ENCODE data around the gene HLX.

DNA sequence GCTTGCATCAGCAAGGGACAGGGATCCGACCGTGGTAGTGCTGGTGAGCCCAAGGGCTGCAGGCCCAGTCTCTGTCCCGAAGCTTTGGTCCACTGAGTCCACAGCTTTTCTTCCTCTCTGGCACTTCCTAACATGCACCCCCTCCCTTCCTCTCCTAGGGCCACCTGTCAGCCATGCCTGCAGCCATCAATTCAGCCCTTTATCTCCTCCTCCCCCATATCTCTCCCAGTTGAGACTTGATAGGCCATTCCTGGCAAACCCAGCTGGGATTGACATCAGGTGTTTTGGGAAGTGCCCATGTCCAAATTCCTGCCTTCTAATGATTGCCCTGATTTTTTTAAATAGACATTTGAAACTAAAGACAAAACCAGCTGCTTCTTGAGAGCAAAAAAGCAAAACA, 25.6 kb downstream of the HLX start:
- TF ChIP-seq EZH2 (optimal IDR thresholded peaks at IDR 0.05; ENCODE audit: low read depth, low read length) (no peak), EZH2phosphoT487 (IDR thresholded peaks at IDR 0.05; ENCODE audit: low read length) (no peak)
- TF ChIP-seq, protein P1, sequence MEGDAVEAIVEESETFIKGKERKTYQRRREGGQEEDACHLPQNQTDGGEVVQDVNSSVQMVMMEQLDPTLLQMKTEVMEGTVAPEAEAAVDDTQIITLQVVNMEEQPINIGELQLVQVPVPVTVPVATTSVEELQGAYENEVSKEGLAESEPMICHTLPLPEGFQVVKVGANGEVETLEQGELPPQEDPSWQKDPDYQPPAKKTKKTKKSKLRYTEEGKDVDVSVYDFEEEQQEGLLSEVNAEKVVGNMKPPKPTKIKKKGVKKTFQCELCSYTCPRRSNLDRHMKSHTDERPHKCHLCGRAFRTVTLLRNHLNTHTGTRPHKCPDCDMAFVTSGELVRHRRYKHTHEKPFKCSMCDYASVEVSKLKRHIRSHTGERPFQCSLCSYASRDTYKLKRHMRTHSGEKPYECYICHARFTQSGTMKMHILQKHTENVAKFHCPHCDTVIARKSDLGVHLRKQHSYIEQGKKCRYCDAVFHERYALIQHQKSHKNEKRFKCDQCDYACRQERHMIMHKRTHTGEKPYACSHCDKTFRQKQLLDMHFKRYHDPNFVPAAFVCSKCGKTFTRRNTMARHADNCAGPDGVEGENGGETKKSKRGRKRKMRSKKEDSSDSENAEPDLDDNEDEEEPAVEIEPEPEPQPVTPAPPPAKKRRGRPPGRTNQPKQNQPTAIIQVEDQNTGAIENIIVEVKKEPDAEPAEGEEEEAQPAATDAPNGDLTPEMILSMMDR (IDR thresholded peaks at IDR 0.05; ENCODE audit: low read length) = no peak

Data from MM.1S (cell line).